GM23338 (cell line): Measurements from ENCODE around the gene WDR91. TPM values are rescaled to one million over a fixed set of nuclear protein-coding genes. Genes with fewer than 3 reads are reported as not detected.

Experiments
- ATAC-seq: fragments of 200-7000 bp; cut with Tn5 transposase; 3 replicates; pipeline ENCODE4 v1.9.1; 2020
- DNase-seq: peaks from one replicate; pipeline ENCODE4 v3.0.0-alpha.2; 2015; ENCODE audit warnings: low spot score
- H2AFZ ChIP-seq: fragments of 200-600 bp; sonication (generic); 2 replicates; pipeline ENCODE4 v1.8.0; 2016; ENCODE audit warnings: antibody characterized with exemption, mild to moderate bottlenecking, moderate library complexity
- H3F3A ChIP-seq: fragments of 200-600 bp; sonication (generic); replicated peaks from 2 replicates; pipeline ENCODE4 v1.8.0; 2017; ENCODE audit warnings: antibody characterized with exemption, mixed run types, low read depth
- H3K27ac ChIP-seq: fragments of 200-600 bp; sonication (generic); 2 replicates; pipeline ENCODE4 v1.6.1; 2016; ENCODE audit warnings: low read depth
- H3K27me3 ChIP-seq: fragments of 200-600 bp; sonication (generic); 2 replicates; pipeline ENCODE4 v1.8.0; 2016; ENCODE audit warnings: mild to moderate bottlenecking, mixed run types, moderate library complexity; ENCODE audit not compliant: insufficient read depth
- H3K36me3 ChIP-seq: fragments of 200-600 bp; sonication (generic); 2 replicates; pipeline ENCODE4 v1.8.0; 2016; ENCODE audit warnings: mild to moderate bottlenecking; ENCODE audit not compliant: insufficient read depth
- H3K4me1 ChIP-seq: fragments of 200-600 bp; sonication (generic); 2 replicates; pipeline ENCODE4 v1.8.0; 2016; ENCODE audit warnings: mild to moderate bottlenecking, moderate library complexity; ENCODE audit not compliant: insufficient read depth
- H3K4me2 ChIP-seq: fragments of 200-600 bp; sonication (generic); 2 replicates; pipeline ENCODE4 v1.7.1; 2017; ENCODE audit warnings: mixed run types
- H3K4me3 ChIP-seq: fragments of 200-600 bp; sonication (generic); 2 replicates; pipeline ENCODE4 v1.6.1; 2016; ENCODE audit warnings: mixed run types
- H3K79me2 ChIP-seq: fragments of 200-600 bp; sonication (generic); replicated peaks from 2 replicates; pipeline ENCODE4 v1.8.0; 2017; ENCODE audit warnings: mild to moderate bottlenecking; ENCODE audit not compliant: insufficient read depth
- H3K9me2 ChIP-seq: fragments of 200-600 bp; sonication (generic); 2 replicates; pipeline ENCODE4 v1.8.0; 2017; ENCODE audit not compliant: insufficient read depth
- H4K20me1 ChIP-seq: fragments of 200-600 bp; sonication (generic); replicated peaks from 2 replicates; pipeline ENCODE4 v1.8.0; 2017; ENCODE audit warnings: mild to moderate bottlenecking; ENCODE audit not compliant: insufficient read depth
- H3K27ac Mint-ChIP-seq: 2 replicates; pipeline ENCODE4 v1.8.0; 2020; ENCODE audit warnings: inconsistent platforms, mild to moderate bottlenecking, moderate library complexity, mixed read lengths
- H3K27me3 Mint-ChIP-seq: 3 replicates; pipeline ENCODE4 v1.8.0; 2022; ENCODE audit warnings: low read depth, mild to moderate bottlenecking, moderate library complexity, mixed read lengths, inconsistent platforms; ENCODE audit not compliant: insufficient read depth, poor library complexity
- H3K36me3 Mint-ChIP-seq: 3 replicates; pipeline ENCODE4 v1.8.0; 2021; ENCODE audit warnings: low read depth, mild to moderate bottlenecking, inconsistent platforms, moderate library complexity, mixed read lengths
- H3K4me1 Mint-ChIP-seq: 3 replicates; pipeline ENCODE4 v1.8.0; 2020; ENCODE audit warnings: mild to moderate bottlenecking, inconsistent platforms, mixed read lengths
- H3K4me3 Mint-ChIP-seq: 3 replicates; pipeline ENCODE4 v1.8.0; 2021; ENCODE audit warnings: moderate library complexity, mild to moderate bottlenecking, inconsistent platforms, mixed read lengths
- H3K9me3 Mint-ChIP-seq: 3 replicates; pipeline ENCODE4 v1.8.0; 2020; ENCODE audit warnings: moderate library complexity, mild to moderate bottlenecking, inconsistent platforms, mixed read lengths
- EZH2phosphoT487 ChIP-seq: fragments of 200-600 bp; sonication (generic); IDR thresholded peaks from one replicate; pipeline ENCODE4 v1.8.1; 2018; ENCODE audit warnings: antibody characterized with exemption; ENCODE audit not compliant: unreplicated experiment
- JUNB ChIP-seq: IDR thresholded peaks from one replicate; pipeline ENCODE4 v1.6.1; 2016; ENCODE audit warnings: antibody characterized with exemption; ENCODE audit not compliant: unreplicated experiment
- STAT1 ChIP-seq: IDR thresholded peaks from one replicate; pipeline ENCODE4 v1.6.1; 2016; ENCODE audit warnings: antibody characterized with exemption; ENCODE audit not compliant: unreplicated experiment
- ZNF331 ChIP-seq: fragments of 250-450 bp; sonication (Bioruptor Pico); IDR thresholded peaks from 2 replicates; pipeline ENCODE4 v1.5.0; 2020; ENCODE audit warnings: low read depth, mild to moderate bottlenecking, moderate library complexity
- polyA plus RNA-seq: library from polyadenylated mRNA; unstranded; fragments of >200 nt; fragmentation: Nextera tagmentation; extraction: Ambion mirVana; gene quantifications from 2 replicates; pipeline ENCODE4 v1.2.1, GENCODE V29; 2016
- total RNA-seq: library from RNA; depleted of rRNA; stranded (reverse); fragments of >200 nt; shearing (Covaris generic); gene quantifications from 2 replicates; pipeline ENCODE4 v1.2.3, GENCODE V29; 2014
- TF ChIP-seq, protein P1 (sequence below), 2 experiments: fragments of 200-600 bp in 1 of 2; sonication (generic) in 1 of 2; conservative IDR thresholded peaks; 2 replicates each; pipeline versions ENCODE4 v1.5.1 to v1.6.1; 2016 to 2017; ENCODE audit warnings: antibody characterized with exemption in 2 of 2, low read depth in 2 of 2, mild to moderate bottlenecking in 2 of 2, moderate library complexity in 1 of 2
- TF ChIP-seq, protein P2 (sequence below): fragments of 250-450 bp; sonication (Bioruptor Pico); IDR thresholded peaks from 2 replicates; pipeline ENCODE4 v1.5.0; 2020; ENCODE audit warnings: mild to moderate bottlenecking, moderate library complexity
- TF ChIP-seq, protein P3 (sequence below): IDR thresholded peaks from 2 replicates; pipeline ENCODE4 v1.6.1; 2016; ENCODE audit warnings: antibody characterized with exemption

WDR91 gene
- total and polyA plus RNA-seq, 2 experiments from 2014 or later = 5.8 to 32.6 TPM

DNA sequence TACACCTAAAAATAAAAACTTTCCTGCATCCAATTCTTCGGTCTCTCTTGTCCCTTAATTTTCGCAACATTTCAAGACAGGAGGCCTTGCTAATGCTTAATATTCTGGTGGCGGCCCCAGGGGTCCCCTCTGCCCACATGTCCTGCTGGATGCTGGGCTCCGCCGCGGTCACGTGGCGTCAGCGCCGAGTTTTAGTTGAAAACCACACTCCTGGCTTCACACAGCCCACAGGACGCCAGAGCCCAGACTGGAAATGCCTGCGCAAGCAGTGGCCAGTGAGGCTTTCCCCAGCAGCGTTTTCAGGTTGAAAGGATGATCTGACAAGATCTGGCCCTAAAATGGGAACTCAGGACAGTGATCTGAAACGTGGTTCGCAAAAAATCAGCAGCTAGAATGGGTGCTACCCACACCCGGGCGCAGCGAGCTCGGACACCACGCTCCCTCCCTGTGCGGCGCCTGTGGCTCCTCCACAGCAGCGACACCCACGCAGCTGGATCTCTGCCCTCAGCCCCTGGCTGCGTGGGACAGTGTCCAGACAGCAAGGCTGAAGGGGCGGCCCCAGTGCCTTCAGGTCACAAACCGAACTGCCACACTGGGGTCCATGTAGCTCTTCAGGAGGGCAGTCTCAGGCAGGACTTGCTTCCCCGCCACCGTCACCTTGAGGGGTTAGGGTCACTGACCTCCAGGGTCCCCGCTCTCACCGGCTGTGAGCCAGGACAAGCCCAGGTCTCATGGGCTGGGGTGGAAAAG lies 29.2 kb downstream of the WDR91 start:
- H3K27me3 ChIP-seq = no peaks in the 10 kb centered on the region
- peaks cover 6% of the 10 kb centered on the region for H3K27me3 Mint-ChIP-seq
- no peak overlapping the region for H3K4me3 Mint-ChIP-seq
- H3K79me2 ChIP-seq = no peaks in the 10 kb centered on the region
- H2AFZ ChIP-seq = no peak overlapping the region
- DNase-seq (no peak), ATAC-seq (no peak)
- no peaks in the 10 kb centered on the region for H3K9me2 ChIP-seq
- no peaks in the 10 kb centered on the region for H3F3A ChIP-seq
- peaks cover 65% of the 10 kb centered on the region for H3K36me3 Mint-ChIP-seq
- H3K36me3 ChIP-seq = peaks cover 19% of the 10 kb centered on the region
- no peak overlapping the region for H3K4me3 ChIP-seq
- no peak overlapping the region for H3K4me2 ChIP-seq
- H3K4me1 Mint-ChIP-seq = peaks cover 12% of the 10 kb centered on the region
- no peaks in the 10 kb centered on the region for H4K20me1 ChIP-seq
- H3K27ac ChIP-seq = no peak overlapping the region
- H3K9me3 Mint-ChIP-seq = peaks cover 33% of the 10 kb centered on the region
- TF ChIP-seq STAT1 = no peak
- TF ChIP-seq, protein P1, sequence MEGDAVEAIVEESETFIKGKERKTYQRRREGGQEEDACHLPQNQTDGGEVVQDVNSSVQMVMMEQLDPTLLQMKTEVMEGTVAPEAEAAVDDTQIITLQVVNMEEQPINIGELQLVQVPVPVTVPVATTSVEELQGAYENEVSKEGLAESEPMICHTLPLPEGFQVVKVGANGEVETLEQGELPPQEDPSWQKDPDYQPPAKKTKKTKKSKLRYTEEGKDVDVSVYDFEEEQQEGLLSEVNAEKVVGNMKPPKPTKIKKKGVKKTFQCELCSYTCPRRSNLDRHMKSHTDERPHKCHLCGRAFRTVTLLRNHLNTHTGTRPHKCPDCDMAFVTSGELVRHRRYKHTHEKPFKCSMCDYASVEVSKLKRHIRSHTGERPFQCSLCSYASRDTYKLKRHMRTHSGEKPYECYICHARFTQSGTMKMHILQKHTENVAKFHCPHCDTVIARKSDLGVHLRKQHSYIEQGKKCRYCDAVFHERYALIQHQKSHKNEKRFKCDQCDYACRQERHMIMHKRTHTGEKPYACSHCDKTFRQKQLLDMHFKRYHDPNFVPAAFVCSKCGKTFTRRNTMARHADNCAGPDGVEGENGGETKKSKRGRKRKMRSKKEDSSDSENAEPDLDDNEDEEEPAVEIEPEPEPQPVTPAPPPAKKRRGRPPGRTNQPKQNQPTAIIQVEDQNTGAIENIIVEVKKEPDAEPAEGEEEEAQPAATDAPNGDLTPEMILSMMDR (conservative IDR thresholded peaks at IDR 0.05; ENCODE audit: low read depth in 2 of 2) = no peak
- no peak for TF ChIP-seq ZNF331 (CRISPR knock-in tag)
- no peak for TF ChIP-seq JUNB
- TF ChIP-seq, protein P2, sequence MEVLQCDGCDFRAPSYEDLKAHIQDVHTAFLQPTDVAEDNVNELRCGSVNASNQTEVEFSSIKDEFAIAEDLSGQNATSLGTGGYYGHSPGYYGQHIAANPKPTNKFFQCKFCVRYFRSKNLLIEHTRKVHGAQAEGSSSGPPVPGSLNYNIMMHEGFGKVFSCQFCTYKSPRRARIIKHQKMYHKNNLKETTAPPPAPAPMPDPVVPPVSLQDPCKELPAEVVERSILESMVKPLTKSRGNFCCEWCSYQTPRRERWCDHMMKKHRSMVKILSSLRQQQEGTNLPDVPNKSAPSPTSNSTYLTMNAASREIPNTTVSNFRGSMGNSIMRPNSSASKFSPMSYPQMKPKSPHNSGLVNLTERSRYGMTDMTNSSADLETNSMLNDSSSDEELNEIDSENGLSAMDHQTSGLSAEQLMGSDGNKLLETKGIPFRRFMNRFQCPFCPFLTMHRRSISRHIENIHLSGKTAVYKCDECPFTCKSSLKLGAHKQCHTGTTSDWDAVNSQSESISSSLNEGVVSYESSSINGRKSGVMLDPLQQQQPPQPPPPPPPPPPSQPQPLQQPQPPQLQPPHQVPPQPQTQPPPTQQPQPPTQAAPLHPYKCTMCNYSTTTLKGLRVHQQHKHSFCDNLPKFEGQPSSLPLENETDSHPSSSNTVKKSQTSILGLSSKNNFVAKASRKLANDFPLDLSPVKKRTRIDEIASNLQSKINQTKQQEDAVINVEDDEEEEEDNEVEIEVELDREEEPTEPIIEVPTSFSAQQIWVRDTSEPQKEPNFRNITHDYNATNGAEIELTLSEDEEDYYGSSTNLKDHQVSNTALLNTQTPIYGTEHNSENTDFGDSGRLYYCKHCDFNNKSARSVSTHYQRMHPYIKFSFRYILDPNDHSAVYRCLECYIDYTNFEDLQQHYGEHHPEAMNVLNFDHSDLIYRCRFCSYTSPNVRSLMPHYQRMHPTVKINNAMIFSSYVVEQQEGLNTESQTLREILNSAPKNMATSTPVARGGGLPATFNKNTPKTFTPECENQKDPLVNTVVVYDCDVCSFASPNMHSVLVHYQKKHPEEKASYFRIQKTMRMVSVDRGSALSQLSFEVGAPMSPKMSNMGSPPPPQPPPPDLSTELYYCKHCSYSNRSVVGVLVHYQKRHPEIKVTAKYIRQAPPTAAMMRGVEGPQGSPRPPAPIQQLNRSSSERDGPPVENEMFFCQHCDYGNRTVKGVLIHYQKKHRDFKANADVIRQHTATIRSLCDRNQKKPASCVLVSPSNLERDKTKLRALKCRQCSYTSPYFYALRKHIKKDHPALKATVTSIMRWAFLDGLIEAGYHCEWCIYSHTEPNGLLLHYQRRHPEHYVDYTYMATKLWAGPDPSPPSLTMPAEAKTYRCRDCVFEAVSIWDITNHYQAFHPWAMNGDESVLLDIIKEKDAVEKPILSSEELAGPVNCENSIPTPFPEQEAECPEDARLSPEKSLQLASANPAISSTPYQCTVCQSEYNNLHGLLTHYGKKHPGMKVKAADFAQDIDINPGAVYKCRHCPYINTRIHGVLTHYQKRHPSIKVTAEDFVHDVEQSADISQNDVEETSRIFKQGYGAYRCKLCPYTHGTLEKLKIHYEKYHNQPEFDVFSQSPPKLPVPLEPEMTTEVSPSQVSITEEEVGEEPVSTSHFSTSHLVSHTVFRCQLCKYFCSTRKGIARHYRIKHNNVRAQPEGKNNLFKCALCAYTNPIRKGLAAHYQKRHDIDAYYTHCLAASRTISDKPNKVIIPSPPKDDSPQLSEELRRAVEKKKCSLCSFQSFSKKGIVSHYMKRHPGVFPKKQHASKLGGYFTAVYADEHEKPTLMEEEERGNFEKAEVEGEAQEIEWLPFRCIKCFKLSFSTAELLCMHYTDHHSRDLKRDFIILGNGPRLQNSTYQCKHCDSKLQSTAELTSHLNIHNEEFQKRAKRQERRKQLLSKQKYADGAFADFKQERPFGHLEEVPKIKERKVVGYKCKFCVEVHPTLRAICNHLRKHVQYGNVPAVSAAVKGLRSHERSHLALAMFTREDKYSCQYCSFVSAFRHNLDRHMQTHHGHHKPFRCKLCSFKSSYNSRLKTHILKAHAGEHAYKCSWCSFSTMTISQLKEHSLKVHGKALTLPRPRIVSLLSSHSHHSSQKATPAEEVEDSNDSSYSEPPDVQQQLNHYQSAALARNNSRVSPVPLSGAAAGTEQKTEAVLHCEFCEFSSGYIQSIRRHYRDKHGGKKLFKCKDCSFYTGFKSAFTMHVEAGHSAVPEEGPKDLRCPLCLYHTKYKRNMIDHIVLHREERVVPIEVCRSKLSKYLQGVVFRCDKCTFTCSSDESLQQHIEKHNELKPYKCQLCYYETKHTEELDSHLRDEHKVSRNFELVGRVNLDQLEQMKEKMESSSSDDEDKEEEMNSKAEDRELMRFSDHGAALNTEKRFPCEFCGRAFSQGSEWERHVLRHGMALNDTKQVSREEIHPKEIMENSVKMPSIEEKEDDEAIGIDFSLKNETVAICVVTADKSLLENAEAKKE (CRISPR knock-in tag) = no peak
- no peak for TF ChIP-seq EZH2phosphoT487
- TF ChIP-seq, protein P3, sequence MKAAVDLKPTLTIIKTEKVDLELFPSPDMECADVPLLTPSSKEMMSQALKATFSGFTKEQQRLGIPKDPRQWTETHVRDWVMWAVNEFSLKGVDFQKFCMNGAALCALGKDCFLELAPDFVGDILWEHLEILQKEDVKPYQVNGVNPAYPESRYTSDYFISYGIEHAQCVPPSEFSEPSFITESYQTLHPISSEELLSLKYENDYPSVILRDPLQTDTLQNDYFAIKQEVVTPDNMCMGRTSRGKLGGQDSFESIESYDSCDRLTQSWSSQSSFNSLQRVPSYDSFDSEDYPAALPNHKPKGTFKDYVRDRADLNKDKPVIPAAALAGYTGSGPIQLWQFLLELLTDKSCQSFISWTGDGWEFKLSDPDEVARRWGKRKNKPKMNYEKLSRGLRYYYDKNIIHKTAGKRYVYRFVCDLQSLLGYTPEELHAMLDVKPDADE = no peak
- no peak overlapping the region for H3K27ac Mint-ChIP-seq
- H3K4me1 ChIP-seq = peaks cover 11% of the 10 kb centered on the region; the same call in 1 of the 2 replicates
